ENCODE results near the gene MRPS11. TPM values are rescaled to one million over a fixed set of nuclear protein-coding genes. Genes with fewer than 3 reads are reported as not detected.

MRPS11 gene
- total and polyA plus RNA-seq, 2 of the 8 experiments (the other 6 are each of a cell fraction or from before 2014, with no cell fraction given) = 41.4 to 59.2 TPM

GRCh38 chr15:88477904-88478303 lies 10.4 kb downstream of the MRPS11 start:
- Histone ChIP-seq H3K18ac (ENCODE audit: extremely low read depth, low read length) (no peak overlapping the region), H2BK20ac (ENCODE audit: low read length) (no peak overlapping the region), H3K14ac (ENCODE audit: insufficient read length) (no peak overlapping the region), H3K79me1 (ENCODE audit: low read depth, low read length) (no peaks in the 10 kb centered on the region; the same call in 1 of the 2 replicates), H3K23ac (ENCODE audit: insufficient read length) (no peak overlapping the region), H2AFZ (ENCODE audit: low read length) (no peak overlapping the region), H3K36me3 (ENCODE audit: control insufficient read depth in 2 of 4, insufficient read depth in 4 of 4, low read length in 3 of 4) (peaks cover 2 to 17% (median 13%) of the 10 kb centered on the region in 4 experiments; a peak in 5 of 8 replicates), H4K91ac (replicated peaks; ENCODE audit: insufficient read length, low read length) (no peak overlapping the region), H3K79me2 (ENCODE audit: control insufficient read depth in 1 of 2, insufficient read depth in 2 of 2, low read length in 2 of 2) (no peaks in the 10 kb centered on the region), H4K8ac (ENCODE audit: extremely low read depth, insufficient read depth, low read length) (no peak overlapping the region), H3K9ac (replicated peaks in 1 of 4; ENCODE audit: extremely low read depth in 1 of 4, low read depth in 3 of 4, low read length in 3 of 4) (no peak overlapping the region), H3K56ac (replicated peaks; ENCODE audit: insufficient read length, low read depth, low read length) (no peak overlapping the region), H3K4me2 (ENCODE audit: insufficient read depth in 1 of 2, low read depth in 2 of 2, low read length in 2 of 2) (no peak overlapping the region), H3K4me1 (replicated peaks in 1 of 4; ENCODE audit: control insufficient read depth in 3 of 4, insufficient read depth in 4 of 4, low read length in 3 of 4) (no peaks in the 10 kb centered on the region), H3K4ac (replicated peaks; ENCODE audit: insufficient read length, low read depth, low read length) (no peak overlapping the region), H2AK5ac (ENCODE audit: low read depth, low read length) (no peak overlapping the region), H3K27me3 (replicated peaks in 1 of 4; ENCODE audit: control insufficient read depth in 3 of 4, extremely low read depth in 1 of 4, insufficient read depth in 3 of 4, low read length in 3 of 4) (no peaks in the 10 kb centered on the region), H4K5ac (ENCODE audit: insufficient read length, low read depth, low read length) (no peak overlapping the region), H3K23me2 (ENCODE audit: low read depth, low read length) (no peaks in the 10 kb centered on the region), H2BK120ac (replicated peaks; ENCODE audit: low read depth, low read length) (no peak overlapping the region), H3K27ac (ENCODE audit: low read depth, low read length) (no peak overlapping the region), H4K20me1 (replicated peaks in 1 of 2; ENCODE audit: control insufficient read depth in 1 of 2, insufficient read depth in 2 of 2, low read length in 2 of 2) (peaks cover 0 to 5% of the 10 kb centered on the region in 2 experiments), H3K9me3 (ENCODE audit: insufficient read depth in 2 of 2, low read depth in 1 of 2, low read length in 1 of 2) (no peaks in the 10 kb centered on the region), H2BK12ac (ENCODE audit: low read depth, low read length) (no peak overlapping the region), H2BK15ac (ENCODE audit: low read length) (no peak overlapping the region), H3K4me3 (ENCODE audit: extremely low read depth in 1 of 4, insufficient read depth in 2 of 4, low read depth in 3 of 4, low read length in 4 of 4) (no peak overlapping the region), H2BK5ac (ENCODE audit: low read depth, low read length) (no peak overlapping the region)
- 97% methylated on average over 5 of the region's 5 CpGs; no CpG with 5 or more reads in 1 of the 2 experiments for WGBS, 2 experiments (ENCODE audit: extremely low coverage in 1 of 2, insufficient coverage in 1 of 2, insufficient read length in 1 of 2, insufficient replicate concordance in 2 of 2, low coverage in 1 of 2, low lambda C conversion rate in 2 of 2, missing lambda C conversion rate in 1 of 2)
- CTCF ChIA-PET (ENCODE audit: partially characterized antibody) = interaction anchor here (0.7 to 5.2 kb wide), 12 partner anchors 11 to 187 kb away, joined by 3 to 32 read pairs (median 5); partner anchors contain the start of genes MRPL46 and MRPS11
- POLR2A ChIA-PET (ENCODE audit: partially characterized antibody) = interaction anchor here (0.8 to 4.4 kb wide), 5 partner anchors 10 to 137 kb away, joined by 3 to 25 read pairs (median 3); partner anchors contain the start of genes MRPL46 and MRPS11
- no peak for DNase-seq (ENCODE audit: low read depth in 1 of 2, low spot score in 2 of 2)
- FAIRE-seq = no peak
- TF ChIP-seq BRCA1 (IDR thresholded peaks at IDR 0.05; ENCODE audit: low read depth, low read length) = no peak
- no peak for TF ChIP-seq SP2 (IDR thresholded peaks at IDR 0.05; ENCODE audit: low read length)
- no peak for TF ChIP-seq EP300 (IDR thresholded peaks at IDR 0.05; ENCODE audit: borderline replicate concordance in 1 of 2, low read depth in 2 of 2, low read length in 2 of 2)
- no peak for TF ChIP-seq POU5F1 (IDR thresholded peaks at IDR 0.05; ENCODE audit: low read depth, low read length)
- TF ChIP-seq RXRA (IDR thresholded peaks at IDR 0.05; ENCODE audit: insufficient read depth, low read depth, low read length) = no peak
- TF ChIP-seq SAP30 (IDR thresholded peaks at IDR 0.05; ENCODE audit: insufficient read depth, insufficient replicate concordance, low read length) = no peak
- no peak for TF ChIP-seq TBP (IDR thresholded peaks at IDR 0.05; ENCODE audit: low read depth, low read length)
- TF ChIP-seq JUND (IDR thresholded peaks at IDR 0.05; ENCODE audit: low read length) = no peak
- no peak for TF ChIP-seq ATF3 (IDR thresholded peaks at IDR 0.05; ENCODE audit: insufficient read depth, low read depth, low read length)
- TF ChIP-seq USF2 (IDR thresholded peaks at IDR 0.05; ENCODE audit: low read length) = no peak
- no peak for TF ChIP-seq EGR1 (IDR thresholded peaks at IDR 0.05; ENCODE audit: borderline replicate concordance, low read depth, low read length)
- TF ChIP-seq CHD2 (IDR thresholded peaks at IDR 0.05; ENCODE audit: low read length) = no peak
- TF ChIP-seq CREB1 (IDR thresholded peaks at IDR 0.05) = no peak

Data from H1 (cell line).